GM23338 (cell line): Measurements from ENCODE around the gene SLC4A5.

Source experiments
- CREB1 ChIP-seq: fragments of 250-450 bp; sonication (Bioruptor Pico); IDR thresholded peaks from 2 replicates; pipeline ENCODE4 v1.5.0; 2020; ENCODE audit warnings: low read depth, mild to moderate bottlenecking, moderate library complexity
- EZH2 ChIP-seq: fragments of 200-600 bp; sonication (generic); IDR thresholded peaks from one replicate; pipeline ENCODE4 v1.8.0; 2017; ENCODE audit warnings: antibody characterized with exemption, mild to moderate bottlenecking, low read depth; ENCODE audit not compliant: unreplicated experiment
- EZH2phosphoT487 ChIP-seq: fragments of 200-600 bp; sonication (generic); IDR thresholded peaks from one replicate; pipeline ENCODE4 v1.8.1; 2018; ENCODE audit warnings: antibody characterized with exemption; ENCODE audit not compliant: unreplicated experiment
- JUNB ChIP-seq: IDR thresholded peaks from one replicate; pipeline ENCODE4 v1.6.1; 2016; ENCODE audit warnings: antibody characterized with exemption; ENCODE audit not compliant: unreplicated experiment
- POLR2AphosphoS5 ChIP-seq: IDR thresholded peaks from 2 replicates; pipeline ENCODE4 v1.6.1; 2016; ENCODE audit warnings: antibody characterized with exemption, low read depth
- REST ChIP-seq: IDR thresholded peaks from one replicate; pipeline ENCODE4 v1.6.1; 2018; ENCODE audit warnings: antibody characterized with exemption; ENCODE audit not compliant: unreplicated experiment
- STAT1 ChIP-seq: IDR thresholded peaks from one replicate; pipeline ENCODE4 v1.6.1; 2016; ENCODE audit warnings: antibody characterized with exemption; ENCODE audit not compliant: unreplicated experiment
- ZNF114 ChIP-seq: fragments of 250-450 bp; sonication (Bioruptor Pico); IDR thresholded peaks from 2 replicates; pipeline ENCODE4 v1.5.0; 2020; ENCODE audit warnings: mild to moderate bottlenecking, moderate library complexity
- ZNF331 ChIP-seq: fragments of 250-450 bp; sonication (Bioruptor Pico); IDR thresholded peaks from 2 replicates; pipeline ENCODE4 v1.5.0; 2020; ENCODE audit warnings: low read depth, mild to moderate bottlenecking, moderate library complexity
- ZNF462 ChIP-seq: fragments of 250-450 bp; sonication (Bioruptor Pico); IDR thresholded peaks from 2 replicates; pipeline ENCODE4 v1.5.0; 2020; ENCODE audit warnings: mild to moderate bottlenecking, moderate library complexity
- TF ChIP-seq, protein P1 (sequence below), 2 experiments: fragments of 200-600 bp in 1 of 2; sonication (generic) in 1 of 2; conservative IDR thresholded peaks; 2 replicates each; pipeline versions ENCODE4 v1.5.1 to v1.6.1; 2016 to 2017; ENCODE audit warnings: antibody characterized with exemption in 2 of 2, low read depth in 2 of 2, mild to moderate bottlenecking in 2 of 2, moderate library complexity in 1 of 2
- TF ChIP-seq, protein P2 (sequence below): IDR thresholded peaks from 2 replicates; pipeline ENCODE4 v1.6.1; 2016; ENCODE audit warnings: antibody characterized with exemption

GRCh38 chr2:74267068-74267467 is 76.1 kb downstream of the SLC4A5 start:
- TF ChIP-seq EZH2 (no peak), JUNB (no peak), POLR2AphosphoS5 (no peak), CREB1 (CRISPR knock-in tag) (no peak), REST (no peak), ZNF114 (CRISPR knock-in tag) (no peak), EZH2phosphoT487 (no peak), ZNF331 (CRISPR knock-in tag) (no peak), ZNF462 (CRISPR knock-in tag) (no peak), STAT1 (no peak)
- TF ChIP-seq, protein P1, sequence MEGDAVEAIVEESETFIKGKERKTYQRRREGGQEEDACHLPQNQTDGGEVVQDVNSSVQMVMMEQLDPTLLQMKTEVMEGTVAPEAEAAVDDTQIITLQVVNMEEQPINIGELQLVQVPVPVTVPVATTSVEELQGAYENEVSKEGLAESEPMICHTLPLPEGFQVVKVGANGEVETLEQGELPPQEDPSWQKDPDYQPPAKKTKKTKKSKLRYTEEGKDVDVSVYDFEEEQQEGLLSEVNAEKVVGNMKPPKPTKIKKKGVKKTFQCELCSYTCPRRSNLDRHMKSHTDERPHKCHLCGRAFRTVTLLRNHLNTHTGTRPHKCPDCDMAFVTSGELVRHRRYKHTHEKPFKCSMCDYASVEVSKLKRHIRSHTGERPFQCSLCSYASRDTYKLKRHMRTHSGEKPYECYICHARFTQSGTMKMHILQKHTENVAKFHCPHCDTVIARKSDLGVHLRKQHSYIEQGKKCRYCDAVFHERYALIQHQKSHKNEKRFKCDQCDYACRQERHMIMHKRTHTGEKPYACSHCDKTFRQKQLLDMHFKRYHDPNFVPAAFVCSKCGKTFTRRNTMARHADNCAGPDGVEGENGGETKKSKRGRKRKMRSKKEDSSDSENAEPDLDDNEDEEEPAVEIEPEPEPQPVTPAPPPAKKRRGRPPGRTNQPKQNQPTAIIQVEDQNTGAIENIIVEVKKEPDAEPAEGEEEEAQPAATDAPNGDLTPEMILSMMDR (conservative IDR thresholded peaks at IDR 0.05; ENCODE audit: low read depth in 2 of 2) = peak; percentile 49 to 66
- TF ChIP-seq, protein P2, sequence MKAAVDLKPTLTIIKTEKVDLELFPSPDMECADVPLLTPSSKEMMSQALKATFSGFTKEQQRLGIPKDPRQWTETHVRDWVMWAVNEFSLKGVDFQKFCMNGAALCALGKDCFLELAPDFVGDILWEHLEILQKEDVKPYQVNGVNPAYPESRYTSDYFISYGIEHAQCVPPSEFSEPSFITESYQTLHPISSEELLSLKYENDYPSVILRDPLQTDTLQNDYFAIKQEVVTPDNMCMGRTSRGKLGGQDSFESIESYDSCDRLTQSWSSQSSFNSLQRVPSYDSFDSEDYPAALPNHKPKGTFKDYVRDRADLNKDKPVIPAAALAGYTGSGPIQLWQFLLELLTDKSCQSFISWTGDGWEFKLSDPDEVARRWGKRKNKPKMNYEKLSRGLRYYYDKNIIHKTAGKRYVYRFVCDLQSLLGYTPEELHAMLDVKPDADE = no peak
